HepG2 (cell line): ENCODE measurements around the gene CTXN1.

Experiments
- ASH2L ChIP-seq: fragments of 300-600, 200-600 bp; sonication (generic); IDR thresholded peaks from 2 replicates; pipeline ENCODE4 v1.7.0; 2017; ENCODE audit warnings: low read depth, mild to moderate bottlenecking, moderate library complexity, mixed read lengths, low read length; ENCODE audit not compliant: insufficient read length
- CEBPB ChIP-seq: IDR thresholded peaks from 2 replicates; pipeline ENCODE4 v1.6.1; 2011; ENCODE audit warnings: low read depth, low read length, improper control_type of control experiment, borderline replicate concordance
- CTCF ChIP-seq: sonication (generic); formaldehyde crosslinking; IDR thresholded peaks from 2 replicates; pipeline ENCODE4 v1.5.0; 2020; ENCODE audit warnings: mild to moderate bottlenecking, missing genetic modification reagents, moderate library complexity
- NBN ChIP-seq: fragments of 450-650 bp; conservative IDR thresholded peaks from 2 replicates; pipeline ENCODE4 v1.6.1; 2017
- NR2C2 ChIP-seq: sonication (generic); formaldehyde crosslinking; IDR thresholded peaks from 2 replicates; pipeline ENCODE4 v1.4.0; 2020; ENCODE audit warnings: missing genetic modification reagents, mild to moderate bottlenecking, moderate library complexity, borderline replicate concordance
- PHF21A ChIP-seq: sonication (generic); formaldehyde crosslinking; IDR thresholded peaks from 2 replicates; pipeline ENCODE4 v1.5.0; 2020; ENCODE audit warnings: mild to moderate bottlenecking, missing genetic modification reagents
- PRMT3 ChIP-seq: sonication (generic); formaldehyde crosslinking; IDR thresholded peaks from 2 replicates; pipeline ENCODE4 v1.8.1; 2022; ENCODE audit warnings: low read depth, mild to moderate bottlenecking, moderate library complexity, missing genetic modification reagents, borderline replicate concordance
- SMAD3 ChIP-seq: sonication (generic); formaldehyde crosslinking; IDR thresholded peaks from 2 replicates; pipeline ENCODE4 v1.4.0; 2020; ENCODE audit warnings: missing genetic modification reagents
- SMARCE1 ChIP-seq: fragments of 450-650 bp; IDR thresholded peaks from 2 replicates; pipeline ENCODE4 v1.6.1; 2017; ENCODE audit warnings: borderline replicate concordance
- TF ChIP-seq, protein P1 (sequence below): IDR thresholded peaks from 2 replicates; pipeline ENCODE4 v1.6.1; 2012; ENCODE audit warnings: inconsistent platforms
- TF ChIP-seq, protein P2 (sequence below): sonication (generic); formaldehyde crosslinking; IDR thresholded peaks from 2 replicates; pipeline ENCODE4 v1.5.0; 2020; ENCODE audit warnings: missing genetic modification reagents

DNA sequence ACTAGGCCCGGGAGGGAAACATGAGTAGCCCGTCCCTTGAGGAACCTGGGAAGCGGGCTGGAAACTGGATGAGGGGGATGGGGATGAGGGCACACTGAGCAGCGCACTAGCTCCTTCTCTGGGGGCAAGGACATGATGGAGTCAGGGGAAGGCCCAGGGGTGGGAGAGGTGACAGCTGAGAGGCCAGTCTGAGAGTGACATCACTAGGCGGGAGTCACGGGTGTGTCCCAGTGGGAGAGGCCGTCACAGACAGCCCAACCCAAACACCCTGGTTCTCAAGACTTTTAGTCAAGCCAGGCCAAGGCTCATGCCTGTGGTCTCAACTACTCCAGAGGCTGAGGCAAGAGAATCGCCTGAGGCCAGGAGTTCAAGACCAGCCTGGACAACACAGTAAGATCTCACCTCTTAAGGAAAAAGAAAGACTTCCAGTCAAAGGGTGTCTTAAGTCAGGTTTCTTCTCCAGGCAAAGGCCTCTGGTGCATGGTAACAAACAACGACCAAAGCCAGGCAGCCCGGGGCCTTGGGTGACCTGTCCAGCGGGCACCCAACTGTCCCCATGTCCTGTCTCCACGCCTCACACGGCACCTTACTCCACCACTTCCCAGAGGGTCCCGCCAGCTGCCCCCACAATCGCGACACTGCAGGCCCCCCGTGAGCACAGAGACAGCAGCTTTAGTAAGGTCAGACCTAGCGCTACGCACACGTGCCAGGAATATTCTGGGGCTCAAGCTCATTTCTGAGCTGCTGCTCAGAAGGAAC is 43.0 kb upstream of the CTXN1 start:
- TF ChIP-seq CEBPB, result no peak
- no peak for TF ChIP-seq NR2C2 (CRISPR knock-in tag)
- no peak for TF ChIP-seq CTCF (CRISPR knock-in tag)
- TF ChIP-seq, protein P1, sequence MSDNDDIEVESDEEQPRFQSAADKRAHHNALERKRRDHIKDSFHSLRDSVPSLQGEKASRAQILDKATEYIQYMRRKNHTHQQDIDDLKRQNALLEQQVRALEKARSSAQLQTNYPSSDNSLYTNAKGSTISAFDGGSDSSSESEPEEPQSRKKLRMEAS, result no peak
- no peak for TF ChIP-seq ASH2L
- TF ChIP-seq NBN, result no peak
- no peak for TF ChIP-seq PRMT3 (CRISPR knock-in tag)
- TF ChIP-seq, protein P2, sequence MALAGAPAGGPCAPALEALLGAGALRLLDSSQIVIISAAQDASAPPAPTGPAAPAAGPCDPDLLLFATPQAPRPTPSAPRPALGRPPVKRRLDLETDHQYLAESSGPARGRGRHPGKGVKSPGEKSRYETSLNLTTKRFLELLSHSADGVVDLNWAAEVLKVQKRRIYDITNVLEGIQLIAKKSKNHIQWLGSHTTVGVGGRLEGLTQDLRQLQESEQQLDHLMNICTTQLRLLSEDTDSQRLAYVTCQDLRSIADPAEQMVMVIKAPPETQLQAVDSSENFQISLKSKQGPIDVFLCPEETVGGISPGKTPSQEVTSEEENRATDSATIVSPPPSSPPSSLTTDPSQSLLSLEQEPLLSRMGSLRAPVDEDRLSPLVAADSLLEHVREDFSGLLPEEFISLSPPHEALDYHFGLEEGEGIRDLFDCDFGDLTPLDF (CRISPR knock-in tag), result no peak
- no peak for TF ChIP-seq SMAD3 (CRISPR knock-in tag)
- TF ChIP-seq SMARCE1, result no peak
- no peak for TF ChIP-seq PHF21A (CRISPR knock-in tag)
